DMS 273 treated with DMSO at 0.1 percent for 48 hours (cell line): Measurements from ENCODE around the gene SPRR4.
"Not testable (repeated sequence)": the region's sequence is repeated elsewhere in the genome, so short reads cannot be mapped to it uniquely, and the experiment has no call there.

Experiments used
- DNase-seq: peaks from one replicate; lab custom pipeline; 2025; lab: John Stamatoyannopoulos, UW

Gene SPRR4

DNA sequence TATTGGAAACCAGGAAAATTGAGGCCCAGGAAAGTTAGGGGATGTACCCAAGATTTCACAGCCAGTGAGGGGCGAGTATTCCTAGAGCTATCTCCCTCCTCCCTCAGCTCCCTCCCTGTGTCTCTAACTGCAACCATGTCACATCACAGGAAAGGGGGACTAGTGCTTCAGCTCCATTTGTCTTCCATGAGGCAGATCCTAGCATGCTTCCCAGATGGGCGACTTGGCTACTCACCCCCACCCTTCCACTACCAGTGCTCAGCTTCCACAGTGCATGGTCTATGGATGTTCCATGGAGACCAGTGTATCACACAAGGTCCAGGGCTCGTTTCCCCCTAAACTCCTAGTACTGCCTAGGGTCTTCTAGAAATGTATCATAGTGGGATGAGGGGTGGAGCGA lies 4.6 kb upstream of the SPRR4 start:
- no peak for DNase-seq

DNA sequence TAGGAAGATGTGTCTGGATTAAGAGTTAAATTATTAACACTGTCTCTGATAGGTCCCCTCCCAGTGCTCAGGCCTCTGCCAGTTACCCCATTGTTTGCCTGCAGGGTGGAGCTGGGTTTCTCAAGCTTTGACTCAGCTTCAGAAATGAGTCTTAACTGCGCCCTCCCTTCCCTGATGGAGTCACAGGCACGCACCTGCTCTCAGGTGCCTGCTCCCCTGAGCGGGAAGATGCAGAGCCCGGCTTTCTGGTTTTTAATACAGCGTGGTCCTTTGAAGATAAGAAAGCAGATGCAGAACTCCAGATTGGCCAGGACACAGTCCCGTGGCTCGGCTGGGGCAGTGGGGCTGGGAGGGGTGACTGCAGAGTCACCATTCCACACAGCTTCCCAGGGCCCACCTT lies 3.2 kb upstream of the SPRR4 start:
- DNase-seq, result no peak

DNA sequence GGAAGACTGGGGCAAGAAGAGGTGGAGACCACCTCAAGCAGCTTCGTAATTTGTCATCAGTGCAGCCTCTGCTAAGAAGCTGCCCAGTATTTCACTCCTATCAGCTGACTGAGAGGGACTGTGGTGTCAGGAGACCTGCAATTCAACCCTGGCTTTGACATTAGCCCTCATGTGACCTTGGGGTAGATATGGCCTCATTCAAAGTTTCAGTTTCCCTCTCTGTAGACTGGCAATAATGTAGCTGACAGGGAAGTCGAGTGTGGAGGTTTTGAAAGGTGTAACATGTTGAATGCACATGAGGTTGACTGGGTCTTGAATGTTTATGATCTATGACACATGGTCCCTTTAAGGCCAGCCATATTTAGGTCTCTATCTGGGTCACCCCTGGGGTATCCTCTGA lies 2.2 kb upstream of the SPRR4 start:
- no peak for DNase-seq

DNA sequence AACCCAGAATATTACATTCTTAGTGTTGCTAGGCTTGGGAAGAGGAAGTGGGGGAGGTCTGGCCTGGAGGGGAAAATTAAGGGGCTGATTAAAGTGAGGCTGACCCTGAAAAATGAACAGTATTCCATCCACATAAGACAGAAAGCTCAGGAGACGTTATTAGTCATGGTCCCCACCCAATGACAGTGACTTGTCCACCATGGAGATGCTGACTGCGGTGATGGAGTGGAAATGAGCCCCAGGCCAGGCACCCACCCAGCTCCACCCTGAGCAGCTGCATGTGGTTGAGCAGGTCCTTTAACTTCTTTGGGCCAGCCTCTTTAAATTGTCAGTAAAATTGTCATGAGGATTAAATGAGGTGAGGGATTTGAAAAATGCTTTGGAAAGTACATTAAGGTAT lies 1.4 kb upstream of the SPRR4 start:
- no peak for DNase-seq

DNA sequence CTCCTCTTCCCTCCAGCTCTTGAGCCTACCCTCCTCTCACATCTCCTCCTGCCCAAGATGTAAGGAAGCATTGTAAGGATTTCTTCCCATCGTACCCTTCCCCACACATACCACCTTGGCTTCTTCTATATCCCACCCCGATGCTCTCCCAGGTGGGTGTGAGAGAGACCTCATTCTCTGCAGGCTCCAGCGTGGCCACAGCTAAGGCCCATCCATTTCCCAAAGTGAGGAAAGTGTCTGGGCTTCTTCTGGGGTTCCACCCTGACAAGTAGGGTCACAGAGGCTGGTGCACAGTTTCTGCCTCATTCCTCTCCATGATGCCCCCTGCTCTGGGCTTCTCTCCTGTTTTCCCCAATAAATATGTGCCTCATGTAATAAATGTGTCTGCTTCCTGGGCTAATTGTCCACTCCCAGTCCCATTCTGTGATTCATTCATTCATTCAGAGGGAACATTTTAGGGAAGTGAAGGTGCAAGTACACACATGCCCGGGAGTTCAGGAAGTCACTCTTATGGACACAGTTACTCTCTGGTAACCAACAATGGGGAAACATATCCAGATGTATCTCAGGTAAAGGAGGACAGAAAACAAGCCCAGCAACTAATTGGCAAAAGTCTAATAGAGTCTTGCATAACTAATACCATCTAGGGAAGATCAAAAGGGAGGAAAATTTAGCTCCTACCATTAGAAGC lies 1.9 kb downstream of the SPRR4 start:
- DNase-seq, result no peak

DNA sequence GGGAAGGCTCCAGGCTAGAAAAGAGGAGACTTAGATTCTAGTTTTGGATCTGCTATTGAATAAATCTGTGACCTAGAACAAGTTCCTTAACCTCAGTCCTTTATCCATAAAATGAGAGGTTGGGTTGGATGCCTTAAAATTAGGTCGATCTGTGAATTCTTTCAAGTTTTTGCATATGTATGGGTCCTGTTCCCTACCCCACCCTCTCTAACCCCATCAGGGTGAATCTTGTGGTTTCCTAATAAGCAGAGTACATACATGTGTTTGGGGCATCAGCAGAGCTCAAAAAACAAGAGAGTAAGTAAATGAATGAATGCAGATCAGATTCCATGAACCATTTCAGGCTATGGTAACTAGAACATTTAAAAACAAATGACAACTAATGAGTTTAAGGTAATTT lies 6.2 kb downstream of the SPRR4 start:
- no peak for DNase-seq

DNA sequence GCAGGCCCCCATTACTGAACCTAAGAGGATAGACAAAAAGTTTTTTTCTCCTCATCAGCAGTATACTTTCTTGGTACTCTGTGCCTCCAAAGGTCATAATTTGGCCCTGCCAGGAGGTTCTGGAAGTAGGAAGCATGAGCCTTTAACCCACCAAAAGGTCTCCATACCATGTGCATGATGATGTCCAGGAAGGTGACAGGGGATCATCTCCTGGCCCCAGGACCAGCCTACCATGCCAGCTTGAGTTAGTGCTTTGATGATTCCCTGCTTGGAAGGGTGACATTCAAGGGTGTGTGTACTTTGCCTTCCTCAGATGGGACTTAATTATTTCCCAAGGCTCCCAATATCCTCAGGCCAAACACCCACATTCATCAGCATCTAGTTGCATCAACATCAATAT lies 7.2 kb downstream of the SPRR4 start:
- DNase-seq, result no peak

DNA sequence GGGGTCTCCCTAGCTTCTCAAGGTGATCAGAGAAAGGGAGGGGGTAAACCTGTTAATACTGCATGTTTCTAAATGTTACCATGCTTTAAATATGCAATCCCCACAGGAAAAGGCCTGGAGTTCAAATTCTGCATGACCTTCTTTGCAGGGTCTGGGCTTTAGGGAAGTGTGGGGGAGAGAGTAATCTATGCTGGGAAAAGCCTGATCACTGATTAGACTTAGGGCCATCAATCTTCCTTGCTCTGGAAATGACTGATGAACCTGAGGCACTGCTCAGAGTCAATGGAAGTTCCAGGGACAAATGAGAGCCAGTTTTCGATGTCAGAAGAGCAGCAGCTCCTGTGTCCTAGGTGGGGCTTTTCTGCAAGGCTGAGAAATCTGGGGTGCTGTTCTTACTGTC lies 10.2 kb downstream of the SPRR4 start:
- no peak for DNase-seq

DNA sequence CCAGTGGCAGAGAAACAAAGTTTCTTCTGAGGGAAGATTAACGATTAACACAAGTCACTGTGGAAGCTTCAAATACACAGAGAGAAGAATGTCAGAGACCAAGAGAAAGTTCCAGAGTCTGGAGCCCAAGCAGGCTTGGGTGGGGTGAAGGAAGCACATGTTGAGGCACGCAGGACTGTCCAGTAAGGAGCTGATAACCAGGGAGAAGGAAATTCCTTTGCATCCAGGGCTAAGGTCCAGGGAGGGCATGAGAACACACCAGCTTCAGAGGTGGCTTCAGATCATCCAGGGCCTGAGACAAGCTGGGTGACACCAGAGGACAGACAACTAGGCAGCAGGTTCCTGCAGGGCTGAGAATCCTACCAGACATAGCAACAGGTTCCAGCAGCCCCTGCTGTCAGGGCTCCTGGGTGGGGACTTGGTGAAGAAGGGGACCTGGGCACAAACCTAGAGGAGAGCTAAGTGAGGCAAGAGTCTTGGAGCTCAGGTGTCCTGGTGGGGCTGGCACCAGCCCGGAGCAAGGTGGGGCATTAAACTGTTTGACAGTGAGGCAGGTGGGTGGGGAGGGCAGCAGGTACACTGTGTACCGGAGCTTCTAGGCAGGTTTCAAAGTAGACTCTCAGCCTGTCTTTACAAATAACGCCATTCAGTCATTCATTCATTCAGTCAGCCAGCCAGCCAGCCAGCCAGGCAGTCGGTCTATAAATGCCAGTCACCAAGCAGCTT lies 10.9 kb downstream of the SPRR4 start:
- no peak for DNase-seq

DNA sequence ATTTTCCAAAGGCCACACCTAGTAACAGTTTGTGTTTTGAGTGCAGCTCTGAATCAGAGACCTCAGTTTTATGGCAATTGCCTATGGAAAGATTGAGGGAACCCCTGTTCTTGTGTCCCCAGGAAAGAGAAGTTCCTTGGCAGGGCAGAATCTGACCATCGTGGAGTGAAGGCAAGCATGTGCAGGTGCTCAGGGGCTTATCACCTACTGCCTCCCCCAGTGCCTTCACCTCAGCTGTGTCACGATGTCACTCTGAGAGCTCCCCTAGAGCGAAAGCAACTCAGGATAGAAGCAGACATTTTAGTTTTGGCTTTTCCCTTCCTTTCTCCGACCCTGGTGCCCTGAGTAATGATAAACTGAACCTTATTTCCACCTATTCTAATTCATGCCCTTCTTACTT lies 11.6 kb downstream of the SPRR4 start:
- no peak for DNase-seq

DNA sequence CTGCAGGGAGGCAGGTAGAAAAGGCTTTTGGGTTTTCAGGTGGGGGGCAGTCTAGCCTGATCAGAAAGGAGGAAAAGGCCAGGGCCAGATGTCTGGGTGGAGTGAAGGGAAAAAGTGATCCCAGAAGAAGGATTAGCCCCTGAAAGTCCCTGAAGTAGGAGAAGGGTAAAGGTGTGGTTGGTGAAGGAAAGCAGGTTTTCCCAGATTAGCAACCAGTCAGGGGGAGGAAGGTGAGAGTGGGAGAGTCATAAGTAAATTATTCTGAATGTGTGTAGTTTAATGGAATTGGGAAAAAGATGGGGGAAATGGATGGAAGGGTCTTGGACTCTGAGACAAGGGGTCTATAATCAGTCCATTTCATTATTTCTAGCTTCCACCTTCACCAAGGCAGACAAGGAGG lies 12.8 kb downstream of the SPRR4 start:
- DNase-seq, result no peak

DNA sequence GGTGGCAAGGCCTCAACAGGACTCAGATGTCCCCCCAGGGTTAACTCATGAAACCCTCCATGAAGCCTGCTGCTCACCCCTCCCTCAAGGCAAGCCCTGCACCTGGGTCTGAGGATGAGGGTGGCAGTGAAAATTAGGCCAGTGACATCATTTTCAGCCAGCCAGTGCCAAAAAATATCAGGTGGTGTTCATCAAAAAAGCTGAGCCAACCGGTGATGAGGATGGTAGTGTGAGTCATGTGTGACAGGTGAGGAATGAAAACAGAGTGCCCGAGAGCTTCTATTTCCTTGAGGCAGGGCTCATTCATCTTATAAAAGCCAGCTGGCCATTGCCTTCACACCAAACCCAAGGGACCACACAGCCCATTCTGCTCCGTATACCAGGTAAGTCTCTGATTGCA lies 13.3 kb downstream of the SPRR4 start, which contains the start of gene SPRR1A:
Gene SPRR1A (plus strand): TSS at position 339 of the 400 bp plus-strand sequence. CDS start 1,150 bp downstream, outside the sequence.
- no peak for DNase-seq

DNA sequence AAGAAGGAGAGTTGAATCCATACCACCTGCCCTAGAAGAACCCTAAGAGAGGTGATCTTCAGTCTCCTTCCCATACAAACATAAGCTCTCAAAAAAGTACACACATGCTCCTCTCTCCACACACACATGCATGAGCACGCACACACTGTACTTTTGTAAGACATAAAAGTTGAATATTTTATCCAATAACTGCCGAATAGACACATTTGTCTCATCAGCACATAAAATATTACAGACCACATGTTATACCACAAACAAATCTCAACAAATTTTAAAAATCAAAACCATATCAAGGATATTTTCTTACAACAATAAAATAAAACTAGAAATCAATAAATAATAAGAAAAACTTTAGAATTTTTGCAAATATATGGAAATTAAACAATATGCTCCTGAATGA lies 16.1 kb downstream of the SPRR4 start:
- no peak for DNase-seq

DNA sequence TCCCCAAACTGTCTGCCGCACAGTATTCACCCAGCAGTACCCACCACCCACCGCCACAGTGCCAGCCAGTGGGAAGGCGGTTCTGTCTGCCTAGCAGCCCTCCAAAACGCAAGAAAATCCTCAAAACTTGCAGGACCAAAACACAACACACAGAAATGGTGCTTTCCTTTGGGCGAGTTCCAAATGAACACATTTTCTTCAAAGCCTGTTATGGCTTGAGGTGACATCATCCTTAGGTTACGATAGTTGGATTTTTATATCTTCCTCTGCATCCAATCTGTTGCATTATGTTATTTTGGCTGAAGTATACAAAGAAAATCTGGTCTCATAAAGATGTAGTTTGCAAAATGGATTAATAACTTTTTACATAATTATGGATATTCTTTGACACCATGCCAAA lies 22.7 kb downstream of the SPRR4 start:
- DNase-seq, result no peak

DNA sequence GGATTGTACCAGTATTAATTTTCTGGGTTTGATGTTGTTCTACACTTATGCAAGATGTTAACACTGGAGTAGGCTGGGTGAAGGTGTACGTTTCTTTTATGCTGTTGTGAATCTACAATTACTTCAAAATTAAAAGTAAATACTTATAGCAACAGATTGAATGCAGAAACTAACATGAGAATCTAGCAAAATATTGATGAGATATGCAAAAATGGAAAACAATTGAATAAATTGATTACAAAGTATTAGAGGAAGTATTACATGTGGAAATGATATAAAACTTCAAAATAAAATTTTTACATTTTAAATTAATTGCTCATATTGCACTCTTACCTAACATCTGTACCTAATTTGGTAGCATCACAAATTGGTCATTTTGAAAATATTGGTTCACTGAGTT lies 25.4 kb downstream of the SPRR4 start:
- DNase-seq, result no peak

DNA sequence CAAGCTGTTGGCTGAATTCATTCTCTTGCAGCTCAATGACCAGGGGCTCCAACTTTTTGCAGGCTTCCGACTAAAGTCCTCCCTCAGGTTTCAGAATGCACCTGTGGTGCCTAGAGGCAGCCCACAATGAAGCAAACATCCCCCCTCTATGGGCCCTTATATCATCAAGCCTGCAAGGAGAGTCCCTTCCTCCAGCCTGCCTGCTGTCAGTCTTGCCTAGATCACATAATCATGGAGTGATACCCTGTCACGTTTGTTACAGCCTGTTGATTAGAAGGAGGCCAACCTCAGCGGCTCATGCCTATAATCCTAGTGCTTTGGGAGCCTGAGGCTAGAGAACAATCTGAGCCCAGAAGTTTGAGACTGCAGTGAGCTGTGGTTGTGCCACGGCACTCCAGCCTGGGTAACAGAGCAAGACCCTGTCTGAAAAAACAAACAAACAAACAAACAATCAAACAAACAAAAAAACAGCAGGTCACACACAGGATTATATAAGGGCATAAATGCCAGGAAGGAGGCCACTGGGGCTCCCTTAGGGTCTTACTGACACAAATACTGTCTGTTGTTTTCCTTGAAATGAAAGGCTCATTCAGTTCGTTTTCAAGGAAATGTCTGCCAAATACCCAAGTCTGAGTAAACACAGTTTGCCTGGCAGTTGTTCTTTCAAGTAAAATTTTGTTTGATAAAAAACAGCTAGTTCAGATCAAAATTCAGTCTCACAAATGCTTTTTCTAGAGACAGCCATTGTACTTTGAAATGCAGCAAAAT lies 26.4 kb downstream of the SPRR4 start:
- no peak for DNase-seq

DNA sequence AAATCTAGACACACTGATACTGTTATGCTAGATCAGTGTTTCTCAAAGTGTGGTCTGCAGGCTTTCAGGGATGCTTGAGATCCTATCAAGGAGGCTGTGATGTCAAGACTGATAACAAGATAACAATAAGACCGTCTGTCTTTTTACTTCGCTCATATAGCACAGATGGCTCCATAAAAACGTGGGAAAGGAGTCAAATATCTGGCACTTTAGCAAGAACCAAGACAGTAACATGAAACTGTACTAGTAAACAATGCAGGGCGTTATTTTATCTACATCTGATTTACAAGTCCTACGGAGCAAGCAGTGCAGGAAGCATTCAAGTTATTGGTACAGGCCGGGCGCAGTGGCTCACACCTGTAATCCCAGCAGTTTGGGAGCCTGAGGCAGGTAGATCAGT lies 27.5 kb downstream of the SPRR4 start:
- DNase-seq, result no peak

DNA sequence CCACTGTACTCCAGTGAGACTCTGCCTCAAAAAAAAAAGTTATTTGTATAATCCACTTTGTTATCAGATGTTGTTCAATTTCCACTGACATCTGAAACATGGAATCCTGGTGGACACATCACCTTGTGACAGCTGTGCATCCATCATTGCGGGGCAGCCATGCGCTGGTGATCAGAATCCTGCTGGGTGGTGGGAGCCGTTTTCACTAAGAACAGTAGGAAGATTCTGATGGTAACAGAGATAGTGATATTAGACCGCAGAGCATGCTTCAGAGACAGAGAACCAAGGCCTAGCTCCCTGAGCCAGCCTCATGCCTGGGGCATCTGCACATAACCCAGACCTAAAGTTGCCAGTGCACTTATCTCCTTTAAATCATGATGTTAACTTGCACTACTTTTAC lies 28.0 kb downstream of the SPRR4 start:
- no peak for DNase-seq

DNA sequence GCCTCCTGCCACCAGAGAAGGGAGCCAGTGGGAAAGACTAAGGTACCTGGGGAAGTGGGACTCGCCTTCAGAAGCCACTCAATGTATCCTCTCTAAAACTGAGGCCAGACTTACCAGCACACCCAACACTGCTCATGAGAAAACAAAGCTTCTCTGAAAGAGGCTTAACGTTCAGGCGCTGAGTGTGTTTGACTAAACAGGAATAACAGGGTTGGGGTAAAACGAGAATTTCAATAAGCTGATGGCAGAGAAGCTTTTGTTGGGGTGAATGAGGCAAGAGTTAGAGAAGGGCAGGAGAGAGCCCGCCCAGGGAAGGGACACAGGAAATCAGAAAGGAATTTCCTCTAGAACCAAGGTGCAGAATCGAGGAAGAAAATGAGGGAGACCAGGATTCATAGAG lies 29.4 kb downstream of the SPRR4 start:
- no peak for DNase-seq

DNA sequence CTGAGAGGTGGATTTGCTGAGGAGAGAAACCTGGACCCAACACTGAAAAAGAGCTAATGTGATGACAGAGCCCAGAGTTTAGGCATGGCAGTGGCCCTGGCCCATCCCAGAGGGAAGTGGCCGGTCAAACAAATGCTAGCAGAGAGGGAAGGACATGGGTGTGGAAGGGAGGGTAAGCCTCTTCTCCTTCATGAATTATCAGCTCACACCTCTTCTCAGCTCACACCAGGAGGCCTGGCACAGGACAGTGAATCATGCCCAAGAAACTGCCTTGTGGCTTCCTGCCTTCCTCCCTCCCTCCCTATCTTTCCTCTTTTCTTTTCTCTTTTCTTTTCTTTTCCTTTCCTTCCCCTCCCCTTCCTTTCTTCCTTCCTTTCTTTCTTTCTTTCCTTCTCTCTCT lies 29.8 kb downstream of the SPRR4 start:
- no peak for DNase-seq

DNA sequence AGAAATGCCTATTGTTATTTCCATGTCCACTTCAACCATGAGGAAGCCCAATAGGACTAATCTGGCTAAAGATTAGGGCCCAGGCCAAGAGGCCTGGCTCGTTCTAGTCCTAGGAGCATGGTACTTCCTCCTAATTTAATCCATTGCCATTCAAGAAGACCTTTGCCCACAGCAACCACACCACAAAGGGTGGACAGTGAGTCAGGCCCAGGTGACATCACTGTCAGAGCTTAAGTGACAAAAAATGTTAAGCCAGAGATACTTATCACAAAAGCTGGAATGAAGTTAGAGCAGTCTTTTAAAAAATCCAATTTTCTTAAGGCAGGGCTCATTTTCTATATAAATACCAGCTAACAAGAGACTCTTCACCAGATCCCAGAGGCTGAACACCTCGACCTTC lies 30.9 kb downstream of the SPRR4 start, which contains the start of gene SPRR3:
Gene SPRR3 (plus strand): TSS at position 368 of the 400 bp plus-strand sequence. CDS start 1,272 bp downstream, outside the sequence.
- no peak for DNase-seq

DNA sequence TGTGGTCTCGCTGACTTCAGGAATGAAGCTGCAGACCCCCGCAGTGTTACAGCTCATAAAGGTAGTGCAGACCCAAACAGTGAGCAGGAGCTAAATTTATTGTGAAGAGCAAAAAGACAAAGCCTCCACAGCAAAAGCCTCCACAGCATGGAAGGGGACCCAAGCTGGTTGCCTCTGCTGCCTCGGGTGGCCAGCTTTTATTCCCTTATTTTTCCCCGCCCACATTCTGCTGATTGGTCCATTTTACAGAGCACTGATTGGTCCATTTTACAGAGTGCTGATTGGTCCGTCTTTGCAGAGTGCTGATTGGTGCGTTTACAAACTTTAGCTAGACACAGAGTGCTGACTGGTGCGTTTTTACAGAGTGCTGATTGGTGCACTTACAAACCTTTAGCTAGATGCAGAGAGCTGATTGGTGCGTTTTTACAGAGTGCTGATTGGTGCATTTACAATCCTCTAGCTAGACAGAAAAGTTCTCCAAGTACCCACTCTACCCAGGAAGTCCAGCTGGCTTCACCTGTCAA lies 40.8 kb downstream of the SPRR4 start:
- DNase-seq, result not testable (repeated sequence)

DNA sequence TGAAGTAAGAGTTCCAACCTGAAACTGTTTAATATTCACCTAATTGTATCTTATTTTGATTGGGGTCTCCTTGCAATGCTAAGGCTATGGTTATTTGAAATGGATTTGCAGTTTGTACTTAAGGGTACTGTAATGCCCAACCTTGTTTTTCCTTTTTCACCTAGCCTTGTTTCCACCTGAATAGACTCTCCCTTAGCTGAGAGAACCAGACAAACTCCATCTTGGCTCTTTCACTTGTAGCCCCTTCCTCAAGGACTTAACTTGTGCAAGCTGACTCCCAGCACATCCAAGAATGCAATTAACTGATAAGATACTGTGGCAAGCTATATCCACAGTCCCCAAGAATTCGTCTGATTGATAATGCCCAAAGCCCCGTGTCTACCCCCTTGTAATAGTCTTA lies 51.4 kb downstream of the SPRR4 start:
- not testable (repeated sequence) for DNase-seq
